GM12891 (cell line): Measurements from ENCODE around the gene COL18A1.

Experiments
- POLR2A ChIP-seq: IDR thresholded peaks from 2 replicates; pipeline ENCODE4 v1.6.1; 2011; ENCODE audit warnings: low read depth, low read length, control low read depth
- POLR2AphosphoS5 ChIP-seq: IDR thresholded peaks from 2 replicates; pipeline ENCODE4 v1.6.1; 2011; ENCODE audit warnings: low read depth, low read length, control low read depth
- SPI1 ChIP-seq: IDR thresholded peaks from 2 replicates; pipeline ENCODE4 v1.6.1; 2011; ENCODE audit warnings: low read depth, low read length, control low read depth
- TAF1 ChIP-seq: IDR thresholded peaks from 2 replicates; pipeline ENCODE4 v1.6.1; 2011; ENCODE audit warnings: low read depth, low read length, control low read depth

DNA sequence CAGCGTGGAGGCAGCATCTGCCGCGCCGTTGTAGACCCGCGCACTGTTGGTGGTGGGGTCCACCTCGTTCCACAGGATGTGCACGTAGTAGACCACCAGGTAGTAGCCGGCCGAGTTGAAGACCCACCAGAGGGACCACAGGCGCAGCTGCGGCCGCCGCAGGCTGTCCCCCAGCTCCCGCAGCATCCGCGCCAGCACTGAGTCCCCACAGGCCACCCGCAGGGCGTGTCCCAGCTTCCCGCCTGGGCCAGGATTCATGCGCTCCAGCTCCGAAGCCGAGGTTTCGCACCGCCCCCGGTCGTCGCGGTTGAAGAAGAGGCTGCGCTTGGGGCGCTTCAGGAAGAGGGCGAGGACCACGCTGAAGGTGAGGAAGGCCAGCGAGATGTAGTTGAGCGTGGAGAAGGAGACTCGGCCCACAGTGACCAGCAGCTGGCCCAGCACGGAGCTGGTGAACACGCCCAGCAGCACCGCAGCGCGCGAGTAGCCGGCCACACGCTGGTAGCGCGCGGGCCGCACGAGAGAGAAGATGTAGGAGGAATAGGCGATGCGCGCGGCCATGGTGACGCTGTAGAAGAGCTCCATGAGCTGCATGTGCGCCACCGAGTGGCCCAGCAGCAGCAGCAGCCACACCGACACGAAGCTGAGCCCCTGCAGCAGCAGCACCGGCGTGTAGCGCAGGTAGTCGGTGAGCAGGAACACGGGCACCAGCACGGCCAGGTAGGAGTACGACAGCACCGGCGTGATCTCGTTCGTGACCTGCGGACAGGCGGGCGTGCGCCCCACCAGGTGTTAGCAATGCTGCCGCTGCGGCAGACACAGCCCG lies 126.6 kb downstream of the COL18A1 start:
- TF ChIP-seq POLR2A: no peak
- no peak for TF ChIP-seq POLR2AphosphoS5
- TF ChIP-seq TAF1: no peak
- TF ChIP-seq SPI1: no peak
